Calu3 (cell line): ENCODE measurements around the gene CACNA1C. TPM values are rescaled to one million over a fixed set of nuclear protein-coding genes. Genes with fewer than 3 reads are reported as not detected.

Source experiments
- BruUV-seq: library from RNA; stranded (reverse); fragments of 400-500 nt; replicated peaks from 2 replicates; lab custom pipeline; 2021; lab: Mats Ljungman, UMichigan
- CTCF ChIA-PET: fragments of 300-600 bp; sonication (Branson Sonifier 250); formaldehyde crosslinking; loops from one replicate; lab custom pipeline; 2022; ENCODE audit warnings: antibody characterized with exemption; lab: Charles Lee
- DNase-seq: peaks from one replicate; pipeline ENCODE4 v3.0.0; 2022
- H3K27ac Mint-ChIP-seq: one replicate; pipeline ENCODE4 v1.8.0; 2022; ENCODE audit warnings: mixed read lengths; ENCODE audit not compliant: unreplicated experiment
- H3K27me3 Mint-ChIP-seq: one replicate; pipeline ENCODE4 v1.8.0; 2022; ENCODE audit warnings: mixed read lengths; ENCODE audit not compliant: unreplicated experiment
- H3K36me3 Mint-ChIP-seq: one replicate; pipeline ENCODE4 v1.8.0; 2022; ENCODE audit warnings: mild to moderate bottlenecking, moderate library complexity, mixed read lengths; ENCODE audit not compliant: insufficient read depth, unreplicated experiment
- H3K4me1 Mint-ChIP-seq: one replicate; pipeline ENCODE4 v1.8.0; 2022; ENCODE audit warnings: mild to moderate bottlenecking, low read depth, mixed read lengths; ENCODE audit not compliant: unreplicated experiment
- H3K4me3 Mint-ChIP-seq: one replicate; pipeline ENCODE4 v1.8.0; 2022; ENCODE audit warnings: mild to moderate bottlenecking, low read depth, moderate library complexity, mixed read lengths; ENCODE audit not compliant: unreplicated experiment
- H3K9me3 Mint-ChIP-seq: one replicate; pipeline ENCODE4 v1.8.0; 2022; ENCODE audit warnings: low read depth, mixed read lengths; ENCODE audit not compliant: unreplicated experiment
- CTCF ChIP-seq: fragments of 200-600 bp; IDR thresholded peaks from one replicate; pipeline ENCODE4 v1.8.0; 2022; ENCODE audit warnings: antibody characterized with exemption; ENCODE audit not compliant: unreplicated experiment
- intact Hi-C: fragments of 100-400 bp; cut with micrococcal nuclease; formaldehyde crosslinking; loops from one replicate; pipeline ENCODE4 v1.10.0; 2022; ENCODE audit not compliant: unreplicated experiment
- total RNA-seq: library from RNA; stranded (reverse); gene quantifications from 2 replicates; pipeline ENCODE4 v1.2.3, GENCODE V29; 2022

The CACNA1C gene
- total RNA-seq, 1 experiment from 2014 or later = not detected

- no TSS peak for BruUV-seq
- CTCF ChIA-PET = no interaction called here
- intact Hi-C loops = no loop called here
- no peak for TF ChIP-seq CTCF
- Mint-ChIP-seq H3K27me3 (peaks cover 100% of the 10 kb centered on the region), H3K4me3 (no peak overlapping the region), H3K9me3 (no peaks in the 10 kb centered on the region), H3K4me1 (no peaks in the 10 kb centered on the region), H3K36me3 (no peaks in the 10 kb centered on the region), H3K27ac (no peak overlapping the region)
- no peak for DNase-seq
Measured at GRCh38 chr12:2619136-2619535, 566.3 kb downstream of the CACNA1C start.

- no peak overlapping the region for H3K27ac Mint-ChIP-seq
- CTCF ChIA-PET = no interaction called here
- no peak overlapping the region for H3K4me3 Mint-ChIP-seq
- DNase-seq = no peak
- H3K4me1 Mint-ChIP-seq = peaks cover 2% of the 10 kb centered on the region
- no peaks in the 10 kb centered on the region for H3K36me3 Mint-ChIP-seq
- TF ChIP-seq CTCF = no peak
- H3K27me3 Mint-ChIP-seq = peaks cover 87% of the 10 kb centered on the region
- H3K9me3 Mint-ChIP-seq = no peaks in the 10 kb centered on the region
- BruUV-seq = no TSS peak
- intact Hi-C loops = no loop called here
Measured at GRCh38 chr12:2622460-2622859, 569.7 kb downstream of the CACNA1C start.

GRCh38 chr12:2623472-2623871, 570.7 kb downstream of the CACNA1C start:
- Mint-ChIP-seq H3K9me3 (no peaks in the 10 kb centered on the region), H3K27ac (no peak overlapping the region), H3K4me1 (peaks cover 13% of the 10 kb centered on the region), H3K27me3 (peaks cover 87% of the 10 kb centered on the region), H3K4me3 (no peak overlapping the region), H3K36me3 (no peaks in the 10 kb centered on the region)
- intact Hi-C loops = no loop called here
- CTCF ChIA-PET = interaction anchor here (0.8 kb wide), 1 partner anchor 33 kb away, joined by 3 read pairs; no protein-coding TSS in a partner anchor
- DNase-seq = no peak
- BruUV-seq = no TSS peak
- TF ChIP-seq CTCF = no peak

GRCh38 chr12:2624543-2625288, 571.9 kb downstream of the CACNA1C start:
- peaks cover 13% of the 10 kb centered on the region for H3K4me1 Mint-ChIP-seq

More at GRCh38 chr12:2624543-2625288, 571.9 kb downstream of the CACNA1C start:
- CTCF ChIA-PET = no interaction called here
- DNase-seq = no peak
- Mint-ChIP-seq H3K36me3 (no peaks in the 10 kb centered on the region), H3K27ac (no peak overlapping the region), H3K27me3 (peaks cover 87% of the 10 kb centered on the region), H3K9me3 (no peaks in the 10 kb centered on the region), H3K4me3 (no peak overlapping the region)
- no TSS peak for BruUV-seq
- intact Hi-C loops = no loop called here
- no peak for TF ChIP-seq CTCF
